Non-pigmented ciliary epithelial cell (primary cell): ENCODE data around the gene NR2F1-AS1.

Source experiments
- DNase-seq: peaks from one replicate; pipeline ENCODE4 v3.0.0-alpha.2; 2010; ENCODE audit warnings: low read depth

NR2F1-AS1 gene

DNA sequence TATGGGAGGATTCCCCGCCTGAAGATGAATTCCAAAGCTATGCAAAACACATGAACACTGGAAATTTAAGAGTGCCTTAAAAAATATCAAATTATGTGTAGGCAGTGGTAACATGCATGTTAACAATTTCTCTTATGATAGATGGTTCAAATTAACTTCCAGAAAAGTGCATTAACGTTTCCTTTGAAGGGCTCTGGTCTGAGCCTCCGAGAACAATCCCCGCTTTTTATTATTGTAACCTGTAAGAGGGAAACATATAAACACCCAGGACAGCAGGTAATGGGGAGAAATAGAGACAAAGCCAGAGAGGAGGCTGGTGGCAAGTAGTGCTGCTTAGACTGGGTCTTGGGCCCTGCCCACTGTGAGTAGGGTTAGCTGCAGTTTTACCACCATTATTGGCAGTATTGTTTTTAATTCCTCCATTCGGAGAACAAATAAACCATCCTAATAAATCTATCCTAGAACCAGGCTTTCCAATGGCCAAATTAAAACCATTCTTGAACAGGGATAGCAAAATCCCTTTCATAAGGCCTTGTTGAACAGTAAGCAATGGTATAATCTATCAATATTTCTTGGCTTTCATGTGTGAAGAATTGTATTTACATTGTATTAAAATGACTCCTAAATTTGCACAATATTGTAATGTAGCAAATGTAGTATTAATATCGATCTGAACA, 8.3 kb upstream of the NR2F1-AS1 start:
- no peak for DNase-seq

DNA sequence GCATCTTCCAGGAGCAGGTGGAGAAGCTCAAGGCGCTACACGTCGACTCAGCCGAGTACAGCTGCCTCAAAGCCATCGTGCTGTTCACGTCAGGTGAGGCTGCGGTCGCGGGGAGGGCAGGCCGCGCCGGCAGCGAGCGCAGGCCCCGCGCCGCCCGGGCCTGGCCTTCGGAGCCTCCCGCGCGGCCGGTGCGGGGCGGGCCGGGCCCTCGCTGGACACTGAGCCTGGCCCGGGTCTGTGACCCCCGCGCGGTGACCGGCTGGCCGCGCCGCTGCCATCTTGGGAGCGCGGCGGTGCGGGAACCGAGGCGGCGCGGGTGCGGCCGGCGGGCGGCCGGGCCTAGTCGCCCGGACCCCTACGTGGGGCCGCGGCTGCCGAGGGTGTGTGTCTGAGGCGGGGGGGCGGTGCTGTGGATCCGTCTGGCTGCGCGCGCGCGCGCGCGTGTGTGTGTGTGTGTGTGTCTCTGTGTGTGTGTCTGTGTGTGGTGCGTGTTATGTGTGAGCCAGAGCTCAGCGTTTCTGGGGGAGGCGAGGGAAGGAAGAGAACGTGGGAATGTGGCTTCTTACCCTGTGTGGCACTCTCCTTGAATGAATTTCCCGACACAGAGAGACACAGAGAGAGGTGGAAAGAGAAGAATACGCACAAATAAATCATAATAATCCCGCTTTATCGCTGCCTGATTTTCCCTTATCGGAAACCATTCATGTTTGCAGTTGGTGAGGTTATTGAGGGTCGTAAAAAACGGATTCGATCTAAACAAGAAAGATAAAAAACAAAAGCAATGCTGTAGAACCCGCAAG, 7.5 kb upstream of the NR2F1-AS1 start:
- no peak for DNase-seq

DNA sequence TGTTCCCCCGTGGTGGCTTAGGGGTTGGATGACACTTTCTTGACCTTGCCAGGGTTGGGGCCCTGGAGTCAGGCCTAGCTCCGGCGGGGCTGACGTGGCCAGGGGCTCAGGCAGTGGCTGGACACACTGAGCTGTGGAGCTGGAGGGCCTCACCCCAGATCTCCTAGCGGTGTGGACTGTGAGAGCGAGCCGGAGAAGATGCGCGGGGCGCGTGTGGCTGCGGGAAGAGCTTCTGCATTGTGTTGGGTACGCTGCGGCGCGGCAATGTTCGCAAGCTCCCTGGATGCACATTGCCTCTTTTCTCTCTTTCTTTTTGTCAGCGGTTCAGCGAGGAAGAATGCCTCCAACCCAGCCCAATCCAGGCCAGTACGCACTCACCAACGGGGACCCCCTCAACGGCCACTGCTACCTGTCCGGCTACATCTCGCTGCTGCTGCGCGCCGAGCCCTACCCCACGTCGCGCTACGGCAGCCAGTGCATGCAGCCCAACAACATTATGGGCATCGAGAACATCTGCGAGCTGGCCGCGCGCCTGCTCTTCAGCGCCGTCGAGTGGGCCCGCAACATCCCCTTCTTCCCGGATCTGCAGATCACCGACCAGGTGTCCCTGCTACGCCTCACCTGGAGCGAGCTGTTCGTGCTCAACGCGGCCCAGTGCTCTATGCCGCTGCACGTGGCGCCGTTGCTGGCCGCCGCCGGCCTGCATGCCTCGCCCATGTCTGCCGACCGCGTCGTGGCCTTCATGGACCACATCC, 6.8 kb upstream of the NR2F1-AS1 start:
- no peak for DNase-seq

DNA sequence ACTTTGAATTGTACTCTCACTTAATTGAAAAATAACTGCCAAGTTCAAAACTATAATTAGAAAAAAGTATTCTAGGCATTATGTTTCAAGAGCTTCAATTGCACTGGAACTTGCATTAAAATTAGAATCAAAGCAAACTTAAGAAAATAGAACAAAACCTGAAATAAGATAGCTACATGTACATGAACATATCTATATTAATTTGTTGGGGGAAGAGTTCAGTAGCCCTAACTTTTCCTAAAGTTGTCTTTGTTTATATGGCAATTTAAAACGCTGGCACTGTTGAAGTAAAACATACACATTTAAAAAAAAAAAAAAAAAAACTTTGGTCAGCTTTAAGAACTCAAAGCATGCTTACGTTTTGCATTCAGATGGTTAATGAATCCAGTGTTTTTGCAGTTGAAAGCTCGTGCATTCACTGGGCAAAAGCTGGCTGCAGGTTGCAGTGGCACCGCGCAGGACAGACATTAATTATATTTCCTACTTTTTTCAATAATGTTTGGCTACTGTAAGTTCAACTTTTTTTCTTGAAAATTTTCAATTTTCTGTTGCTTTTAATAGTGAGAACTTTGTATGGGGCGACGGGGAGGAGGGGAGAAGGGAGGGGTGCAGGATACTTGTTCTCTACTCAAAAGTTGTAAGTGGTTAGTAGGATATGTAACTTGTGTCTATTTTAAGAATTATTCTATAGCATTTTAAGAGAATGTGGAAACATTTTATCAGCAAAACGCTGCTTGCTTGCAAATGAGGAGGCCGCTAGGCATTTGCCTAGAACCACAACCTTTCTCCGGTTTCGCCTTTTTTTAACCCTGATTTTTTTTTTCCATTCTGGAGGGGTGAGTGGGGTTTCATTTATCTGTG, 5.9 kb upstream of the NR2F1-AS1 start:
- no peak for DNase-seq

DNA sequence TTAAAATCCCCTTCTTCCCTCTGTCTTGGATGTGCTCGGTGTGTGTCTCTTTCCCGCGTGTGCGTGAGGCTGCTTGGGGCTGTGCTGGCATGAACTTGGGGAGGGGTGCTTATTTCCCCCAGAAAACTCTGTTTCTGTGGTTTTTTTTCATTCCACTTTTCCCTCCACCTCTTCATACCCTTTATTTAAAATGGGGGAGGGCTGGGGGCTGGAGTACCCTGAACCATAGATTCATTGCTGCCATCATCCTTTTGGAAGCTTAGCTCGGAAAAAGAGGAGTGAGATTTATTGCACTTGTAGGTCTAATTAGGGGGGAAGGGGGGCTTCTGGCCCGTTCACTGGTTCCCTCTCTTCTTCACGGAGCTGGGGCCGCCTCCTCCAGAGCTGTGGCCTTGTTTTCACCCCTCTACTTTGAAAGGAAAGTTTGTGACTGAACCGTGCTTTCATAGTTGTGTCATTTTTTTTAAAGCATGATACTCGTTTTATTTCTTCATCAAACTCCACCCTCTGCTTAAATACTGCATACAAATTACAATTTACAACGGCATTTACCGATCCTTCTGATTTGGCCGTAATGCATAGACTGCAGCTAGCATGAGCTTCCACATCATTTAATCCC, 4.9 kb upstream of the NR2F1-AS1 start:
- DNase-seq, result no peak

DNA sequence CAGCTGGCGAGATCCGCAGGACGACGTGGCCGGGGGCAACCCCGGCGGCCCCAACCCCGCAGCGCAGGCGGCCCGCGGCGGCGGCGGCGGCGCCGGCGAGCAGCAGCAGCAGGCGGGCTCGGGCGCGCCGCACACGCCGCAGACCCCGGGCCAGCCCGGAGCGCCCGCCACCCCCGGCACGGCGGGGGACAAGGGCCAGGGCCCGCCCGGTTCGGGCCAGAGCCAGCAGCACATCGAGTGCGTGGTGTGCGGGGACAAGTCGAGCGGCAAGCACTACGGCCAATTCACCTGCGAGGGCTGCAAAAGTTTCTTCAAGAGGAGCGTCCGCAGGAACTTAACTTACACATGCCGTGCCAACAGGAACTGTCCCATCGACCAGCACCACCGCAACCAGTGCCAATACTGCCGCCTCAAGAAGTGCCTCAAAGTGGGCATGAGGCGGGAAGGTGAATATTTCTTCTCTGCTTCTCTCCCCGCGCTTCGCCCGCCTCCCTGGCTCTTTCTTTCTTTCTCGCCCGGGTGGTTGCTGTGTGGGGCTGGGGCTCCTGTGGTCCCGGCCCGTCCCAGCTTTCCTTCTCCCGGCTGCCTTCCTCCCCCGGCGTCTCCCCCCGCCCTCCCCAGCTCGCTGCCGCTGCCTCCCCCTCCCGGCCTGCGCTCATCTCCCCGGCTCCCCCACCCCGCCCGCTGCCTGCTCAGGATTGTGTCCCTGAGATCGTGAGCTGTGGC, 4.2 kb upstream of the NR2F1-AS1 start:
- no peak for DNase-seq

DNA sequence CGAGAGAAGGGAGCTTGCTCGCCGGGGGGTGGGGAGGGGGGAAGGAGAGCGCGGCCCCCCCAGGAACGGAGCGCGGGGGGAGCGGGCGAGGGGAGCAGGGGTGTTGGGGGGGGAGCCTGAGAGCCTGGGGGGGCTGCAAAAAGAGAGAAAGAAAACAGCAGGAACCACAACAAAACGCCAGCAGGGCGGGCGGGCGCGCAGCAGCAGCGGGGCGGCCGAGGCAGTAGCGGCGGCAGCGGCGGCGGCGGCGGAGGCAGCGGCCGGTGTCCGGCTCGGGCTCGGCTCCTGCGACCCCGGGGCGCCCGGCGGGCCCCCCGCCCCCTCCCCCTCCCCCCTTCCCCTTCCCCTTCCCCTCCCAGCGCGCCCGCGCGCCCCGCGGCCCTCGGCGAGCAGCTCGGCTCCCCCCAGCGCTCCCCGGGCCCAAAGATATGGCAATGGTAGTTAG, 3.6 kb upstream of the NR2F1-AS1 start:
- DNase-seq, result no peak

DNA sequence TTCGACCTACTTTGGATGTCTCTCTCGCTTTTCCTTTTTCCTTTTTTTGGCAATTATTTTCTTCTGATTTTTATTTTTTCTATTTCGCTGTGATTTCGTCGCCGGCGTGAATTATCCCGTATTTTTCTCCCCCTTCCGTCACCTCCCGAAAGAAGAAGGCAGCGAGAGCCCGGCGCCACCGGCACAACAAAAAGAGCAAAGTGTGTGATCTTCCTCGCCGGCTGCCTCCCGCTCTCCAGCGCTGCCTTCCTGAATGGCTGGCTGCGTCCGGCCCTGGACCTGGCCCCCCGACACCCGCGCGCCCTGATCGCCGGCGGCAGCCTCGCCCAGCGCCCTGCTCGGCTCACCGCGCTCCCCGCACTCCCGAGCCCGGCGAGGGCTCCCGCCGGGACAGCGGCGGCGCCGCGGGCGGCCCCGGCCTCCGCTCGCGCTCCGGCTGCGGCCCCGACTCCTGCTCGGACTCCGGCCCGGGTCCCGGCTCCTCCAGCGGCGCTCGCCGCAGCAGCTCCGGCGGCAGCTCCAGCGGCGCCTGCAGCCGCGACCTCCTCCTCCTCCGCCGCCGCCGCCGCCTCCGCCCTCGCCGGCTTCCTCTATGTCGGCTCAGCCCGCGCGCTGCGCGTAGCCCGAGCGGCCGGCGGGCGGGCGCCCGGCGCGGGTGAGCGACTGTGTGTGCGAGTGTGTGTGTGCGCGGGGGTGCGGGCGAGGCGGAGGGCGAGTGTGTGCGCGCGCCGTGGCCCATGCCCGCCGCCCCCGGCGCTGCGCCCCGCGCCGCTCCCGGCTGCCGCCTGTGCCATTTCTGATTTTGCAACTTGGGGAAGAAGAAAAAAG, 3.0 kb upstream of the NR2F1-AS1 start:
- DNase-seq, result no peak

DNA sequence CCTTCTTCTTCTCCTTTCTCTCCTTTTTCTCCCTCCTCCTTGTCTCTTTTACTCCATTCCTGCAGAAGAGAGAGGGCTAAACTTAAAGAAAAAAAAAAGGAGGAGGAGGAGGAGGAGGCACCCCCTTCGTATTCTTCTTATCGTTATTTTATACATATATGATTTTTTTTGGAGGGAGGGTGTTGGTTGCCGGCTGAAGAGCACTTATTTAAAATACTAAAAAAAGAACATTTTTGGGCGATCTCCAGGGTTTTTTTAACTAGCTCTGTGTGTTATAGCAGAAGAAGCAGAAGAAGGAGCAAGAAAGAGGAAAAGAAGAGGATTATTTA, 2.4 kb upstream of the NR2F1-AS1 start:
- no peak for DNase-seq

DNA sequence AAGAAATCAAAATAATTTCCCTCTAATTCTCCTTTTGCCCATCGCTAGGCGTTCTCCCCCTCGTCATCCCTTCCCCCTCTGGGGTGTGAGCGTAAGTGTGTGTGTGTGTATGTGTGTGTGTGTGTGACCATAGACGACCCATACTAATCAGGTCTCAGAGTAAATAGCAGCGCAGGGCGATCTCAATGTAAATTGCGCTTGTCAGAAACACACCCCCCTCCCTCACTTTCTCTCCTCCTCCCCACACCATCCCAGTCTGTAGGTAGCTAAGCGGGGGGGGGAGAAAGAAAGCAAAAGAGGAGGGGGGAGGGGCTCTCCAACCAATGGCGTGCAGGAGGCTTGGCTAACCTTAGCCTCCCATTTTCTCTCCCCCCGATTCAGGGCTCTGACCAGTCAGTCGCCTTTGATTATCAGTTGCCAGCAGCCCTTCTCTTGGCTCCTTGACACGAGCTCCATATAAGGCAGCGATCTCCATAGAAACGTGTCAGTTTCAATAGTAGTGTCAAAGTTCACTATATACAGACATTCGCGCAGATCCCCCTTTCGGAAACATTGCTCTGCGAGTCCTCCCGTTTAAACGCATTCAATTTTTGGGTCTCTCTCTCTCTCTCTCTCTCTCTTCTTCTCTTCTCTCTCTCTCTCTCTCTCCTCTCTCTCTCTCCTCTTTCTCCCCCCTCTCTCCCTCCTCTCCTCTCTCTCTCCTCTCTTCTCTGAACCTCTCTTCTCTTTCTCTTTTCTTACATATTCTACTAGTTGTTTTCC, 1.8 kb upstream of the NR2F1-AS1 start, which contains the start of gene NR2F1:
Gene NR2F1, plus strand, starts transcription at position 546 of the 762 bp plus-strand sequence. CDS start 1,802 bp downstream, outside the sequence.
- DNase-seq, result peak; percentile 97

DNA sequence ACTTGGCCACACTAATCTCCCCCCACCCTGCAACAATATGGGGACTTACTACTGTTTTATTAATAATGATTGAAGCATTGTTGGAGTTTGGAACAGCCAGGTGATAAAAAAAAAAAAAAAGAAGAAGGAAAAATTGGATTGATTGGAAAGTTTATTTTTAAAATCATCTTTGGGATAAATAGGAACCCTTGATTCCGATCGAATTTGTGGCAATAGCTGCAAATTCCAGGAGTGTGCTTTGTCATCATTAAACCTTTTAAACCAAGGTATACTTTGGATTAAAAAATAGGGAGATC, 1.1 kb upstream of the NR2F1-AS1 start:
- DNase-seq, result no peak

DNA sequence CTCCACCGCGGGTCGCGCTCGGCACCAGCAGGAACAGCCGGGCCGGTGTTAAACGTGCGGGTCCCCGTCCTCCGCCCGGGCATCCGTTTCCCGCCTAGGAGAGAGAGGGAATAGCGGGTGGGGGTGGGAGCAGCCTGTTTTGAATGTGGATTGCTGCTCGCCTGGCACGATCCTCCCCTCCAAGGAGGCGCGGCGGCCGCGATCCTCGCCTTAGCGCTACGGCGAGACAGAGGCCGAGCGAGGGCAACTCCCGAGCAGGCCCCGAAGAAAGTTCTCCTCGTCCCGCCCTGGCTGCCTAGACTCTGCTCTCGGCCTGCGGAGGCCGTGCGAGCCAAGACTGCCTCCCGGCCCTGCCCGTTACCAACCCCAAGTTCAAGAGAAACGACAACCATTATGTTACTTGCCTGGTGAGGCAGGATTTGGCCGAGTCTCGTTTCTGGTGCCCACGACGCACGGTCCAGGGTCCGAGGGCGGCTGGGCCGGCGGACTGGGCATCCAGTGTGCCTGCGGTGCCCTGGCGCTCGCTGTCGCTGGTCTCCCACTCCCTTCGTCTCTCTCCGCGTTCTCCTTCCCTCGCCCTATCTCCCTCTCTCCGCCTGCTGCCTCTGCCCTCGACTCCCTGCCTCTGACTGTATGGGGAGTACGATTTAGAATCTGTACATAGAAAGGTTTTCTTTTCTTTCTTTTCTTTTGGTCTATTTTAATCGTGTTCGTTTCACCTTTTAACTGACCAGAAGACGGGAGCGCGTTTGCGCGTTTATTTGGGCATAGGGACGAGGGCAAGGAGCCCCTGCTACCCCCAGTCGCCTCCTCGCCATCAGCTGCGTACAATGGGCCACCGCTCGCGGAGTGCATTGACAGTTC, 724 bp downstream of the NR2F1-AS1 start:
- DNase-seq, result no peak

DNA sequence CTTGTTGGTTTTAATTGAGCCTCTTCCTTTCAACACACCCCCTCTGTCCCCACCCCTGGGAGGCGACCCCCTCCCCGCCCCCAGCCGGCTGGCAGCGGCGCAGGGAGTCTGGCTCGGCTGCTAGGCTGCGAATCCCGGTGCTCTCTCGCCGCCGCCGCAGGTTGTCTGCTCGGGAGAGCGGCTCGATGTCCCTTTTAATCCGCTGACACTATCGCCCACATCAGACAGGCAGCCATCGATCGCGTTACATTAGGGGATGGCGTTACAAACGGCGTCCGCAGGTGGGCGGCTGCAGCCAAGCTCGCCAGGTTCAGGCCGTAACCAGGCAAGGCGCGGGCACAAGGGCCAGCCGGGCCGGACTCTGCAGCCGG, 1.3 kb downstream of the NR2F1-AS1 start:
- DNase-seq, result no peak

DNA sequence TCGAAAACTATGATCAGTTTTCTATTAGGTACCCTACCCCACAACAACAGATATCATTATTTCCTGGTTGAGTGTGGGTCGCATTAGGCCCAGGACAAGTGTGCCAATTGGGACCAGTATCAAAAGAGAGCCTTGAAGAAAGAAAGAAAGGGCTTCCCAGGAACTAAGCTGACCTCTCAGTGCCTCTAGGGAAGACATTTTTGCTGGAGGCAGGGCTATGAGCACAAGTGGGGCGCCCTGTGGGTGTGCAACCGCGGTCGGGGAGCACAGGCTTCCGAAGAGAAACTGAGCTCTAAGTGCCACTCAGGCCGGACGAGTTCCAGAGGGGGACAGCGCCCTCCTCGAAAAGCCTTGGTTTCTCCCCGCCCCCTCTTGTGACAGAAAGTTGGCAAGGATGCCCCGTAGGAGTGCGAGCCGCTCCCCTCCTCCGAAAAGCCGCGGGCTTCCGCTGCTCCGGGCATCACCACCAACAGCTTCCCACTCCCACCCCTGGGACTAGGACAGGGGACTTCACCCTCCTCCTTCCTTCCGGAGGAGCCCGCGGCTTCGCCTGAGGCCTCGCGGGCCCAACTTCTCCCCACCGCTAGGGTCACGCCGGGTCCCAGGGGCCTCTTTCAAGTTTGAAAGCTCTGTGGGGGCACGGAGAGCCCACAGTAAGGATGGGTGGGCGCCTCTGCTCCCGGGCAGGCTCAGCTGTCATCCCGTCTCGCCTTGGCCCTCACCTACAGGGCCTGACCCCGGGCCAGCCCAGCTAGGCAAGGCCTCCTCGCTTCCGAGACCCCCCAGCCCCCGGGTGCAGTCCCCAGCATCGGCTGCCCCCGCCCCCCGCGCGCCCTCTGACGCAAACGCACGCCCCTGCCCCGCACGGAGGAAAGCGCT, 2.0 kb downstream of the NR2F1-AS1 start:
- no peak for DNase-seq

DNA sequence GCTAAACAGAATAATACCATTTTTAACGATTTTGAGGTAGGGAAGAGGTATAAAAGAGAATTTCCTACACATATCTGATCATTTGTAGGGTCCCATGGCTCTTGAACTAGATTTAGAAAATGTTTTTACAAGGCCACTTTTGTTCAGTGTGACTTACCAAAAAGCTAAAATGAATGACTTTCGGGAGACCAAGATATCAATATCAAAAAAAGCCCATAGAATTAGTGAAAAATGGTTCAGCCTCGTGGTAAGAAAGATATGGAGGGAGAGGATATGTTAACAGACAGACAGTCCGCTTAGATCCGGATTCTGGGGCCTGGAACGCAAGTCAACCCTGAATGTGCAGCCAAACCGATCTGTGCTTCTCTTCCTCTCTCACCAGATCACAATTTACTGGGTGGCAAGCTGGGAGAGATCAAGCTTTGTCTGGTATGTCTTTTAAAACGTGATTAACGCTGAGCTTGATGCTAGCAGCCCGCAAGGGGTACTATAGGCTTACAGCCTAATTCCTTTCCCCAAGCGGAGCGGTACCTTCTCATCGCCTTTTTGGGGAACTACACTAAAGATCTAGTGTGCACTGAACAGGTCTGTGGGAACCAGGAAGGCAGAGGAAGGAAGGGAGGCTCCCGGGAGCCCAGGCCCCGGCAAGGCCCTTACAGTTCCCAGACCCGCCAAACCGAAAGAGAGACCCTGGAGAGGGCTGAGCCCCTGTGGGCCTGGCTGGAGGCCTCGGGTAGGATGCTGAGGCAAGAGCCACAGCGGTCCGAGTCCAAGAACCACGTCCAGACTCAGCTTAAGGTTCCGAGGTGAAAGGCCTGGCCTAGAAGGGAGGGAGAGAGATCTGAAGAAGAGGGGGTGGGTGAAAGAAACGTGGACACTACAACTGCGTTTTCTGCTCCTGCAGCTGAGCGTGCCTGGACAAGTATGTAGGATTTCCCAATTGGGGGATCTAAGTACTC, 2.9 kb downstream of the NR2F1-AS1 start:
- no peak for DNase-seq
